Measurements from ENCODE around the gene NLK.

NLK gene

GRCh38 chr17:28159004-28159403, 116.5 kb downstream of the NLK start:
- no peak for TF ChIP-seq CTCF (IDR thresholded peaks at IDR 0.05; ENCODE audit: control insufficient read depth, extremely low read depth, insufficient read depth)
- H3K4me3 ChIP-seq (ENCODE audit: low read depth, low read length) = no peak overlapping the region
- no peak for DNase-seq (ENCODE audit: low read depth)

- no peak overlapping the region for H3K4me3 ChIP-seq (ENCODE audit: low read depth, low read length)
- TF ChIP-seq CTCF (IDR thresholded peaks at IDR 0.05; ENCODE audit: control insufficient read depth, extremely low read depth, insufficient read depth) = no peak
- DNase-seq (ENCODE audit: low read depth) = no peak
These were observed 117.4 kb downstream of the NLK start for GRCh38 chr17:28159924-28160323.

GRCh38 chr17:28160610-28161009, 118.1 kb downstream of the NLK start:
- TF ChIP-seq CTCF (IDR thresholded peaks at IDR 0.05; ENCODE audit: control insufficient read depth, extremely low read depth, insufficient read depth) = no peak
- H3K4me3 ChIP-seq (ENCODE audit: low read depth, low read length) = no peak overlapping the region
- no peak for DNase-seq (ENCODE audit: low read depth)

- no peak for TF ChIP-seq CTCF (IDR thresholded peaks at IDR 0.05; ENCODE audit: control insufficient read depth, extremely low read depth, insufficient read depth)
- H3K4me3 ChIP-seq (ENCODE audit: low read depth, low read length) = no peak overlapping the region
- DNase-seq (ENCODE audit: low read depth) = no peak
These were observed 118.8 kb downstream of the NLK start for GRCh38 chr17:28161311-28161710.

GRCh38 chr17:28166478-28166877, 124.0 kb downstream of the NLK start:
- DNase-seq (ENCODE audit: low read depth) = no peak
- TF ChIP-seq CTCF (IDR thresholded peaks at IDR 0.05; ENCODE audit: control insufficient read depth, extremely low read depth, insufficient read depth) = no peak

GRCh38 chr17:28169621-28170349, 127.3 kb downstream of the NLK start:
- peak; percentile 28 for DNase-seq (ENCODE audit: low read depth)
- no peak overlapping the region for H3K4me3 ChIP-seq (ENCODE audit: low read depth, low read length)
- no peak for TF ChIP-seq CTCF (IDR thresholded peaks at IDR 0.05; ENCODE audit: control insufficient read depth, extremely low read depth, insufficient read depth)

More at GRCh38 chr17:28166478-28166877, 124.0 kb downstream of the NLK start:
- H3K4me3 ChIP-seq (ENCODE audit: low read depth, low read length) = no peak overlapping the region

GRCh38 chr17:28170771-28171170, 128.3 kb downstream of the NLK start:
- no peak for DNase-seq (ENCODE audit: low read depth)
- TF ChIP-seq CTCF (IDR thresholded peaks at IDR 0.05; ENCODE audit: control insufficient read depth, extremely low read depth, insufficient read depth) = no peak
- no peak overlapping the region for H3K4me3 ChIP-seq (ENCODE audit: low read depth, low read length)

All from LNCaP clone FGC (cell line).